NAMALWA (cell line): ENCODE results near the gene SLC12A8.
A peak's percentile ranks its signal among the peaks of the same experiment; 100 is the strongest.

Experiments used
- DNase-seq: peaks from one replicate; pipeline ENCODE4 v3.0.0-alpha.2; 2015; ENCODE audit warnings: low spot score

SLC12A8 gene

DNA sequence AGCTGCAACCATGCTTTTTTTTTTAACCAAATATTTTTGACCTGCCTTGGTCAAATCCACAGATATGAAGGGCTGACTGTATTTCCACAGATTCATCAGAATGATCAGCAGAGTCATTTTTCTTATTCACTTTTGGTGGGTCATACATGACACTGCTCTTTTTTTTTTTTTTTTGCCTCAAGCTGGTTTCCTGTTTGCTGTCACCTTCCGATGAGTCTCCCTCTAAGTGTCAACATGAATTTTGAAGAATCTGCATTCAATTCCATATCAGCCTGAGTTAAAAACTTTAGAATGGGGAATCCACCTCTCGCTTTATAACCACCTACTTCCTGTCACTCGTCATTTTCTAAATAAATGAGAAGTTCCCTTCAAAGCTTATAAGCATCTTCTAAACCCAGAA lies 2.2 kb upstream of the SLC12A8 start:
- DNase-seq, result no peak

DNA sequence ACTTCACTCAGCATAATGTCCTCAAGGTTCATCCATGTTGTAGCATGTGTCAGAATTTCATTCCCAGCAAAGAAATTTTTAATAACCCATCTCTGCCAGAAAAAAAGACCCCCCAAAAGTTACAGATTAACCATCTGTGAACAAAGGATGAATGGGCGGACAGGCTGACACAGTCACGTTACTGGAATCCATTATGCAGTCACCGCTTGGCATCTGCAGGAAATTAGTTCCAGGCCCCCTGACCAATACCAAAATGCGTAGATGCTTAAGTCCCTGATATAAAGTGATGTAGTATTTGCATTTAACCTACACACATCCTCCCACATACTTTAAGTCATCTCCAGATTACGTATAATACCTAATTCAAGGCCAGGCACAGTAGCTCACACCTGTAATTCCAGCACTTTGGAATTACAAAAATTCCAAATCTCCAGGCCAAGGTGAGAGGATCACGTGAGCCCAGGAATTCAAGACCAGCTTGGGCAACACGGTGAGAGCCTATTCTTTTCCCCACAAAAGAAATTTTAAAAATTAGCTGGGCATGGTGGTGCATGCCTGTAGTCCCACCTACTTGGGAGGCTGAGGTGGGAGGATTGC lies 1.5 kb upstream of the SLC12A8 start:
- no peak for DNase-seq

DNA sequence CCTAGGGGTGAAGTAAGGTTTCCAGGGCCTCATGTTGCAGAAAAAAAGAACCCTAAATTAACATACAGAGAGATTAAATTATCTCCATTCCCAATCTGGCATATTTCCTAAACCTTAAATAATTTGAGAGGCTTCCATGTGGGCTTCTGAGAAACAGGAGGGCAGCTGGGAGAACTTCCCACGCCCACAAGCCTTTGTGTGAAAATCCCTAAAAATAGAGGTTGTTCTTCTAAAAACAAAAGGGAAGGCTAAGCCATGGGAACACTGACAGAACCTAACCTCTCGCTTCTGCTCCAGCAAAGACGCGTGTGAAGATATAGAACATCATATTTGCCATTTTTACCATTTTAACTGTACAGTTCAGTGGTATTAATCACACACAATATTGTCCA lies 812 bp upstream of the SLC12A8 start:
- no peak for DNase-seq

DNA sequence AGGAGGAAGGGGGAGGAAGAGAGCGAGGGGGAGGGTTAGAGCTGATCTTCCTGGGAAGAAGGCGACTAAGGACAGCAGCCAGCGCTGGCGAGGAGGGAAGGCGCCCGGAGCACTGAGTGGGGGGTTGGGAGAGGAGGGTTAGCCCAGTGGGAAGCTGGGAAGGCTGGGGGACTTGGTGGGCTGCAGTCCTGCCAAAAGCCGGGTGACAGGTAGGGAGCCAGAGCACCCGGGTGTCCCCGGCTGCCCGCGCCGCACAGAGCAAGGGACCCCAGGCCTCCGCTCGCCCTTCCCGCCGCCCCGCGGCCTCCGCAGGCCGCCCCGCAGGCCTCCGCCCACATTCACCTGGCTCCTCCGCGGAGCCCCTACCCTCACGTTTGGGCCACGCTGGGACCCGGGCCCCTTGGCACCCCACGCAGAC lies 448 bp downstream of the SLC12A8 start:
- DNase-seq, result no peak

DNA sequence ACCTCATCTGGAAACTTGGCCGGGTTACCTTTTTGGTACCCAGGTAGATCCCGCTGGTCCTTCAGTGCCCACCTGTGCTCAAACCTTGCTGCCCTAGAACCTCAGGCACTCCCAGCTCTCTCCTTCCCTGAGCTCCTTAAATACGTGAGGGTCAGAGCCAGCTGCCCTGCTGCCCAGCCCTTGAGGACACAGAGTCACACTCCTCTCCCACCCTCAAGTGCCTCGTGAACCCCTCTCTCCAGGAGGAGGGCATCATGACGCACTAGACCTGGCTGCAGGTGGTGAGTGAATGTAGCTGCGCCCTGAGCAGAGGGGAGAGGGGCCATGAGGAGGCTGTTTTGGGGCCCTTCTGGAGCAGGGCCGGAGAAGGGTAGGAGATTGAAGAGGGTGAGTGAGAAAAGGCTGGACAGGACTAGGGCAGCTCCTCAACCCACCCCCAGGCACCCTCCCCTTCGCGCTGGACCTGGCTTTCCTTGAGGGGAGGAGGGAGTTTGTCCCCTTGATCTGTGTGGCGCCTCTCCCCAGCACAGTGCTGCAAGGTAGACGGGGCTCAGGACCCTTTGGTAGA lies 941 bp downstream of the SLC12A8 start:
- no peak for DNase-seq

DNA sequence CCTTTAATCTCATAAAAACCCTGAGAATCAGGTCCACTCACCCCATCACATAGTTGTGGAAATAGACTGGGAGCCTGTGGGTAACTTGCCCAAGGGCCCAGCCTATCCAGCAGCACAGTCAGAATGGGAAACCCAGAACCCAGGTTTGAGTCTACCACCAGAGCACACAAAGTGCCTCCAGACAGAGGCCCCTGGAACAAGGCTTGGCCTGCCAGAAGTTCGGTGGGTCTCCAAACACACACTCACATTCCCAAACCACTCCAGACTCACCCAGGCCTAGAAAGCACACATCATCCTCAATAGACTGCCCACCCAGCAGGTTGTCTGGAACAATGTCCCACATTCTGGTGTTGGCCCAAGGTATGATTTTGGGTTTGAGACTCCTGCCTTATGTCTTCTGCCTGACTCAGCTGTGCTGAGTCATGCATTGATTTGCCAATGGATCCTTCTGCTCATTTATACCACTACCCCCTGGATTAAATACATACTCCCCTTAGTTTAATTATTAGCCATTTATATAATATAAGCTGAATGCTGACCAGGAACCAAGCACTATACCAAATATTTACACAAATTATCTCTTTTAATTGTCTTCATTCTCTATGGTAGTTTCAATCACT lies 4.5 kb downstream of the SLC12A8 start:
- no peak for DNase-seq

DNA sequence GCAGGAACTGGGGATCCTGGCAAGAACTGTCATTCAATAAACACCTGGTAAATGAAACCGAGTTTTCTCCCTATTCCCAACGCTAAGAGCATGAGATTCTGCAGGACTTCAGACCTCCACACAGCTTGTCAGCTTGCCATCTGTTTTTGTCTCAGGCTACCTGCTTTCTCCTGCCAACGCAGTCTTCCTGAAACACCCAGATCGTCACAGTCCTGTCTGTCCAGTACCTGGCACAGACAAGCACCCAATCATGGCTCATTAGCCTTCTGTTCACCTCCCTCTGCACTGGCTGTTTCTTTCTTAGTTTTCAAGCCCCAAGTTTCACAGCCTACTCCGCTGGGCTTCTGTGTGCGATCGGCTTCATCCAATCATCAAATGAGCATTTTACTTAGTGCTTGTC lies 5.0 kb downstream of the SLC12A8 start:
- no peak for DNase-seq

DNA sequence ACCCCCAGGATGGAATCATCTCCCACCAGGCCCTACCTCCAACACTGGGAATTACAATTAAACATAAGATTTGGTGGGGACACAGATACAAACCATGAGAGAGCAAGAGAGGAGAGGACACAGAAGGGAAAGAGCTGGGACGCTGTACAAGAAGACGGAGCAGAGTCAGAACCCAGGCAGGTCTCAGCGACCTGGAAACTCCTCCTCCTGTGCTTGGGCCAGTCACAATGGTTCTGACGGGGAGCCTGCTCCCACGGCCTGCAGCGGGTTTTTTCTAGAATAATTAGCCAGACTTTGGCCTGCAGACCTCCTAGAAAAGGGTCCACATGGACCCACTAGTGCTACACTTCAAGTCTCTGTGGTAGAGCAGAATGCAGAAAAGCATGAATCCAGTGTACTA lies 5.6 kb downstream of the SLC12A8 start:
- DNase-seq, result no peak

DNA sequence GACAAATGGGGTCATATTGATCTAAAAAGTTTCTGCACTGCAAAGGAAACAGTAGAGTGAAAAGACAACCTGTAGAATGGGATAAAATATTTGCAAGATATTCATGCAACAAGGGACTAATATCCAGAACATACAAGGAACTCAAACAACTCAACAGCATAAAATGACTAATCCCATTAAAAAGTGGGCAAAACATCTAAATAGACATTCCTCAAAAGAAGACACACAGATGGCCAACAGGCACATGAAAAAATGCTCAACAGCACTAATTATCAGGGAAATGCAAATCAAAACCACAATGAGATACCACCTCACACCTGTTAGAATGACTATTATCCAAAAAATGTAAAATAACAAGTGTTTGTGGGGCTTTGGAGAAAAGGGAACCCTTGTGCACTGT lies 8.8 kb downstream of the SLC12A8 start:
- DNase-seq, result no peak

DNA sequence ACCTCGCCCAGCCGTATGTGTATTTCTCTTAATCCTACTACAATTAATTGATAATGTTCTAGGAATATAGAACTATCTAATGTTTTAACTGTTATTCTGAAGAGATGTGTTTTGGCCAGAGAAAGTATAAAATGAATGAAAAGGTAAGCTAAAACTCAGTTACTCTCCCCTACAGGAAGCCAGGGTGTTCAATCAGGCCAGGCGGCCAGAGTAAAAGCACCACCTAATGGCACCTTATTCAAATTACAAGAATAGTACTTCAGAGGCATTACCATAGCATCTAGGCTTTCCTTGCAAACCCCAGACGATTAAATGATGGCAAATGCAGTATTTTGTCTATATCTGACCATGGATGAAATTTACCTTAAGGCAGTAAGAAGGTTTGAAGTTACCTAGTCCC lies 10.4 kb downstream of the SLC12A8 start:
- peak; percentile 55 for DNase-seq

DNA sequence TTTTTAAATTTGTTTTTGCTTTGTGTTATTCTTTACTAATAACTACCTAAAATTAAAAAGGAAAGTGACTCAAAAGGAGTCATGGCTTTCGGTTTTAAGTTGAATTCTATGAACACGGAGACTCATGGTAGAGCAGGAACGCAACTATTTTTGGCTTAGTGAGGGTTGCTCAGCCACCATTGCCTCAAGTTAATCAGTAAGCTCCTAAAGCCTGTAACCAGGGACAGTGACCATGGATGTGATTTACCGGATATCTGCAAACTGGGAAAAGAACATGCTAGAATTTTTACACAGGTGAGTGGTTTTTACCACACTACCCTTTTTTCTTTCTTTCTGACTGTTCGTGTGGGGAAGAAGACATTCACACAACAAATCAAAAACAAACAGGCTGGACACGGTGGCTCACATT lies 11.8 kb downstream of the SLC12A8 start:
- no peak for DNase-seq

DNA sequence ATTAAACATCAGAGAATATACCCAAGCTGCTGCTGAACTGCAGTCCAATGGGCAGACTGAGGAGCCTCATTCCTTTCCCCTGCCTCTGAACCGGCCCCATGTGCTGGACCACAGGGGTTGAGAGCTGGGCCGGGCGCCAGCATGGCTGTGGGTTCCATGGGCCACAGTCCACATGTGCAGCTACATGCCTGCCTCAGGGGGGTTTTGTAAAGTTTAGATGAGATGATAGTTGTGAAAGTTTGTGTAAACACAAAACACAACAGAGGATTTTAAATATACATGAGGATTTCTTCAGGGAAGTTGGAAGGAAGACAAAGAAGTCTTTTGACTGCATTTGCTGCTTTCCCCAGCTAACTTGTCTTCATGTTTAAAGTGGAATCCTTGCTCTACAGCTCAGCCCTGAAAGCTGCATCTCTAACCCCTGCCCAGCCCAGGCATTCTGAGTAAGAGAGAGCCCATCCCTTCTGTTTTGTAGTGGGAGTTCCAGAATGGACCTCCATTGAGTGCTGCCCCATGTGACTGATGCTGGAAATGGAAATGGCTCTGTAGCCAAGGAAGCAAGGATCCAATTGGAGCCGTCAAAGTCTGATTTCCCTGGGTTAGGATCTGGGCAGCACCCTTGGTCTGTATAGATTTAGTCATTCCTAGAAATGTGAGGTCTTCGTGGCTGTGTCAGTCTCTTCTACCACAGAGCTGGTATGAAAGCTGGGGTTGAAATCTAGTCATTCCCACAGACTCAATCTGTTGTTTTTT lies 17.5 kb downstream of the SLC12A8 start:
- no peak for DNase-seq

DNA sequence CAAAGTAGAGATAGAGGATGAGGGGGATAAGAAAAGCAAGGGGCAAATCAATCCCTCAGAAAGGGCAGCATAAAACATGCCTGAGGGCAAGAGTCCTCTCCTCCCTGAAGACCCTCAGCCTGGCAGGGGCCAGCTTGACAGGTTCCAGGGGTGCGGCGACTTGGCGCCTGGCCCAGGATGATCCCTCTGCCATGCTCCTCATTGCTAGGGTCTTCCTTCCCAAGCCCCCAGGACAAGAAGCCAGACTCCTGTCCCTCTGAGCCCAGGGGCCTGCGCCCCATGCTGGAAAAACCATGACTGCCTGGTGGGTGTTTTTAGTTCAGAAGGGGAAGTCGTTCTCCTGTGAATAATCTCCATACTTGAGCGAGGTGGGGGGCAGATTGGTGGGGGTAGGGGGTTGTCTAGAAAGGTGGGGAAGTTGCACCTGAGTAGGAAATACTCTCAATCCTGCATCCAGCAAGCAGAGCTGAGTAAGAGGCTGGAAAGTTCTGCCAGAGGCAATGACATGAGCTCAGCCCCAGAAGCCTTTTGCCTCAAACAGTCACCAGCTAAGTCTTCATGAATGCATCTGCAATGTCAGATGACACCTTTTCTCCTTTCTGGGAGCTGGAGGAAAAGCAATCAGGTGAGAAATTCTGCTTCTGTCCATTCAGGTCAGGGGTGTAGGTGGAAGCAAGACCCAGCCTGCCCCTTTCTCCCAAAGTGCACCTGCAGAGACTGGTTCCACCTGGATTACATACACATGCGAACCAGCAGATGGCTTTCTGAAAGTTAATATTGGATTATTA lies 18.3 kb downstream of the SLC12A8 start:
- no peak for DNase-seq

DNA sequence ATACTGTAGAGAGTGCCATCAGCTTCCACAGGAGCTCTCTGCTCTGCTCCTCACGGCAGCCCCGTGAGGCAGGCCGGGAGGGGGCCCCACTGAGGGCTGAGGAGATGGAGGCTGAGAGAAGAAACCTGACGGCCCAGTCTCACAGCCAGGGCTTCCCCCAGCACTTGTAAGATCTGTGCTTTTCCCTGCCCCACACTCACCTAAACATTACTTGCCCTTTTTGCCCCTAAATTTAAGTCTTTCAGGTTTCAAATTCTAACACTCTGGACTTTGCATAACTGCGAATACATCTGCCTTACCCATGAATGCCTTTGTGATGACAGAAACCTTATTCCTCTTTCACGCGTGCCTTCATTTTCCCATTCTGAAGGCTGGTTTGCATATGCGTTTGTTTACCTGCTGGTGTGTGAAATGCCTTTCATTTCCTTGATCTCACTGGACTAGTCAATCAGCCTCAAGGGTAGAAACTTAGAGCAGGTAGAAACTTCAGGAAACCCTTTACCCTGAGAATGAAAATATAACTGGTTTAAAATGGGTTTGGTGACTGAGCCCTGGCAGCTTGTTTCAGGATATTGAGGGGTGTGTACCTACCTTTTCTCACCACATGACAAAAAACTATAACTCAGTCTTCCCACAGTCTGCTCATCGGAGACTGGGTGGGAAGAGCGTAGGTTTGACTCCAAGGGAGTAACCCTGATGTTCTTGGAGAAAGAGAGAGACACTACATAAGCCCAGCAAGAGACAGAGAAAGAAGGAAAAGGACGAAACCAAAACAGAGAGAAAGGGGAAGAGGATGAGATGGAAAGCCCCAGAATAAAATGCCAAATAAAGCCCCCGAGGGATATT lies 20.1 kb downstream of the SLC12A8 start:
- peak; percentile 64 for DNase-seq

DNA sequence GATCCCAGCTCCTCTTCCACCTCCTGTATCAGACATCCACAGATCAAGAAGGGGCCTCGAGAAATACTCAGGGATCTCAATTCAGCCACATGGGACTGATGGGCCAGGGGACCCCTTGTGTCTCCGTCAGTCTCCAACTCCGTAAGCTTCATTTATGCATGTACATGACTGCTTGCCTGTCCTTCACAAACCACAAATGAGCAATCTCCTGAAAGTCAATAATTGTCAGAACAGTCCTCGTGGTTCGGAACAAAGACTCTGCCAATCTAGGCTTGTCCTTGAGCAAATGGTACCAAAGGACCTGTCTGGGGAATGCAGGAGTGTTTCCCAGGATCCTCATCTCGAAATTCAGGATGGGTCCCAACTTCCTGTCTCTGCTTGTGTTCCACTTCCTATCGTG lies 20.8 kb downstream of the SLC12A8 start:
- no peak for DNase-seq

DNA sequence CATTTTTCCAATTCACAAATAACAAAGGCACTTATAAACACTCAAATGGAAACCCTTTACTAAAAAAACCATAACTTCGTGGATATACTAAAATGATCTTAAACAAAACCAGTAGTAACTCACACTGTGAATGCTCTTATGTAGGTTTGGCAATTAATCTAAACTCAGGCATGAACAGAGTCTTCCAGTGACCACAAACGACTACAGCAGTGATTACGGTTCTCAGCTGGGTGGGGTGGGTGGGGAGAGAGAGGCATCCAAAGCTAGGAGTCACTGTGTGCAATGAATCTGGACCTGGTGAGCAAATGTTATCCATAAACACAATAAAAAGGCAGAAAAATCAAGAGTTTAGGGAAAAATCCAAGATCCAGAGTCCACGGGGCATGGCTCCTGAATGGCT lies 21.3 kb downstream of the SLC12A8 start:
- DNase-seq, result no peak

DNA sequence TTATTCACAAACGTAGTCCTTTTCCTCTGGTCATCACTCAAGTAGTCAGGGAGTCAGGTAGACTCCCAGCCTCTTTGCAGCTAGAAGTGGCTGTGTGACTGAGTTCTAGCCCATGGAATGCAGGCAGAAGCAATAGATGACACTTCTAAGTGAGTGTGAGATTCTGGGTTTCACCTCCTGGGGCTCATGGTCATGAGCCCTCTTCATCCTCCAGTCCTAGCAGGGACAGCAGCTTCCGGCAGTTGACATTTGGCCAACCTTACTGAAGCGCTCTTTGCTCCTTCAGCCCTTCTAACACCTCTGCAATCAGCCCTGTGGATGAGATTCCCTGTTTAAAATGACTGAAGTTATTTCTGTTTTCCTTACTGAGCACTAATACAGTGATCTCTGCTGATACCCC lies 21.8 kb downstream of the SLC12A8 start:
- DNase-seq, result no peak

DNA sequence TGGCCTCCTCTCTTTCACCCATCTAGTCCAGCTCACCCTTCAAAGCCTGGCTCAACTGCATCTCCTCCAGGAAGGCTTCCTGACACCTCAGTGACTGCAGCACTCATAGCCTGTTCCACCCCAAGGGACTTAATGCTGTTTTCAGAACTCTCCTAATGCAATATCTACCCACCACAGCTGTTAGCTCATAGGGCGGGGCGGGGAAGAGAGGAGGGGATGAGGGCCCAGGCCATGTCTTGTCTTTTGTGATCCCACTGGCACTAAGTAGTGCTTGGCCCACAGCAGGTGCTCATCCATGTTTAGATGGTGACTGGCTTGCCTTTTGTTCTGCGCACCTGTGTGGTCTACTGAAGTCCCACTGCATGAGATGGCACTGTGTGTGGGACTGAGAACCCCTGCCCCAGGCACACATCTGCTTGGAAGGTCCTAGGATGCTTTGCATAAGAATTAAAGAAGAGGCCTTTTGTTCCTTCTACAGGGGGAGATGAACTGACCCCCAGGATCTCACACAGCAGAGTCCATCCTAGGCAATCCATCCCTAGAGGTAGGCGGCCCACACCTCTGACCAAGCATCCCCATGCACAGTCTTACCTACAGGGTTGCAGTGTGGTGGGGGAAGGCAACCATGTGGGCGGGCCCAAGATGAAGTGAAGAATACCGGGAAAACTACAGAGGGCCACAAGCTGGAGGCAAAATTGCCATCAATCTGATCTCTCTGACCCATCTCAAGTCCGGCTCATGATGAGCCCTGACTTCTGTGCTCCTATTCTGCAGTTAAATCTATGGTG lies 23.0 kb downstream of the SLC12A8 start:
- DNase-seq, result no peak

DNA sequence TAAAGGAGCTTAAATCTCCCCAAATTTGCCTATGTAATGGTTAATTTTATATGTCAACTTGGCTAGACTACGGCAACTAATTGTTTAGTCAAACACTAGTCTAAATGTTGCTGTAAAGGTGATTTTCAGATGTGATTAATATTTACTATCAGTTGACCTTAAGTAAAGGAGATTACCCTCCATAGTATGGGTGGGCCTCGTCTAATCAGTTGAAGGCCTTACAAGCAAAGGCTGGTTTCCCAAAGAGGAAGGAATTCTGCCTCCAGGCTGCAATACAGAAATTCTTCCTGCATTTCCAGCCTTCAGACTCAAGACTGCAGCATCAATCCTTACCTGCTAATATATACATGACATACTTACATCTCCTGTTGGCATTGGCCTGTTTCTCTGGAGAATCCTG lies 23.6 kb downstream of the SLC12A8 start:
- no peak for DNase-seq

DNA sequence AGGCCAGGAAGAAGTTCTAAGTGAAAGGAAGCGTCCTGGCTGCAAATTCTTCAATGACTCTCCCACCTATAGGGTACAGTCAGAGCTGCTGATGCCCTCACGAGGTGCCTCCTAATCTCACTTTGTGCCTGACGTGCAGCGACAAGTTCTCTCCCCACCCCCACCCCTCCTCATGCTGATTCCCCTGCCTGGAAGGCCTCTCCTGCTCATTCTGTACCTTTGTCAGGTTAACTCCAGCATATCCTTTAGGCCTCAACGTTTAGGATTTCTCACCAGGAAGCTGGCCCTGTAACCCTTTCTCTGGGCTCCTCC lies 25.0 kb downstream of the SLC12A8 start:
- DNase-seq, result no peak
